WI38 (cell line): Measurements from ENCODE around the gene MRPS9.
A peak's percentile ranks its signal among the peaks of the same experiment; 100 is the strongest.

ENCODE experiments used
- H3K4me3 ChIP-seq: 2 replicates; pipeline ENCODE4 v1.5.1; 2011; ENCODE audit warnings: low read depth, mild to moderate bottlenecking, control low read depth, low read length
- TF ChIP-seq, protein P1 (sequence below): IDR thresholded peaks from 2 replicates; pipeline ENCODE4 v1.5.1; 2012; ENCODE audit warnings: low read depth, mild to moderate bottlenecking, control low read depth, low read length

MRPS9 gene

GRCh38 chr2:105140240-105140568, 102.3 kb downstream of the MRPS9 start:
- no peak overlapping the region for H3K4me3 ChIP-seq
- TF ChIP-seq, protein P1, sequence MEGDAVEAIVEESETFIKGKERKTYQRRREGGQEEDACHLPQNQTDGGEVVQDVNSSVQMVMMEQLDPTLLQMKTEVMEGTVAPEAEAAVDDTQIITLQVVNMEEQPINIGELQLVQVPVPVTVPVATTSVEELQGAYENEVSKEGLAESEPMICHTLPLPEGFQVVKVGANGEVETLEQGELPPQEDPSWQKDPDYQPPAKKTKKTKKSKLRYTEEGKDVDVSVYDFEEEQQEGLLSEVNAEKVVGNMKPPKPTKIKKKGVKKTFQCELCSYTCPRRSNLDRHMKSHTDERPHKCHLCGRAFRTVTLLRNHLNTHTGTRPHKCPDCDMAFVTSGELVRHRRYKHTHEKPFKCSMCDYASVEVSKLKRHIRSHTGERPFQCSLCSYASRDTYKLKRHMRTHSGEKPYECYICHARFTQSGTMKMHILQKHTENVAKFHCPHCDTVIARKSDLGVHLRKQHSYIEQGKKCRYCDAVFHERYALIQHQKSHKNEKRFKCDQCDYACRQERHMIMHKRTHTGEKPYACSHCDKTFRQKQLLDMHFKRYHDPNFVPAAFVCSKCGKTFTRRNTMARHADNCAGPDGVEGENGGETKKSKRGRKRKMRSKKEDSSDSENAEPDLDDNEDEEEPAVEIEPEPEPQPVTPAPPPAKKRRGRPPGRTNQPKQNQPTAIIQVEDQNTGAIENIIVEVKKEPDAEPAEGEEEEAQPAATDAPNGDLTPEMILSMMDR = no peak

GRCh38 chr2:105141099-105141614, 103.3 kb downstream of the MRPS9 start:
- no peak overlapping the region for H3K4me3 ChIP-seq
- TF ChIP-seq, protein P1 = no peak

DNA sequence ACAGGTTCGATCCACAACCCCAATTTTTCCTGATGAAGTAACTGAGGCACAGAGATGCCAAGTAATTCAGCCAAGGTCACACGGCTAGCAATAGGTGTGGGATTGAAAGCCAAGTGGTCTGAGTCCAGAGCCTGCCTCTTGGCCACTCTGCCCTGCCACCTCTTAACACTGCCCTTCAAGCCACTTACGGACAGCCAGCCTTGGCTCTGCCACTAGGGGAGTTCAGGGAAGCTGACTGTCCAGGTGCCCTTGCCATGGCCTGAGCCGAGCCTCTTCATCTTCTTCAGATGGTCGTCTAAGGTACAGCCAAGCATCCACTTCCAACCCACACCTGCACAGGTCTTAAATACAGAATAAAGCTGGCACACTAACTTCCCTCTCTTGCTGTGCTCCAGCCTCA, 104.4 kb downstream of the MRPS9 start:
- TF ChIP-seq, protein P1 = no peak
- no peak overlapping the region for H3K4me3 ChIP-seq

- no peak overlapping the region for H3K4me3 ChIP-seq
- TF ChIP-seq, protein P1 = no peak
Observed at GRCh38 chr2:105143094-105143466, 105.2 kb downstream of the MRPS9 start.

DNA sequence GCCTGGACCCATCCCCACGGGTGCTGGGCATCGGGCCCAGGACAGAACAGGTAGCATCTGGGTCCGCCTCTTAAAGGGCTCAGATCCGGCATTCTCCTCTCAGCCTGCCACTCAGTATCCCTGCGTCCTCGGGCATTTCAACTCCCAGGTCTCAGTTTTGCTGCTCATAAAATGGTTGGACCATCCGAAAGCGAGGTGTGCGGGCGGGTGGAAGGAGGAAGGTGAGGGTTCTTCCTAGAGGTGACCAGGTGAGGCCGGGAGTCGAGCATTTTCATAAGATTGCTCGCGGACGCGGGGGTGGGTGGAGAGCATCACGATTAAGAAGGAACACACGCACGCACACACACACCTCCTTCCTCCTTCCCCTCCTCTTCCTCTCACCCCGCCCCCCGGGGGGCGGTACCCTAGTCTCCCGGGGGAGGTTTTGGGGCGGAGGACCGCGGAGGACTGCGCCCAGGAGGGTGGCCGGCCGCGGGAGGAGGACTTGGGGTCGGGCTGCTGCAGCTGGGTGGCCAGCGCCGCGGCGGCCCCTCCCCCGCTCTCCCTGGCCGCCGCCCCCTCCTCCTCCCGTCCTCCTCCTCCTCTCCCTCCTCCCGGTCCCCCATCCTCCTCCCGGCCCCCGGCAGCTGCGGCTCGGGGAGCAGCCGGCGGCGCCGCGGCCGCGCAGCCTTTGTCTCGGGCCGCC, 105.7 kb downstream of the MRPS9 start:
- peak overlapping the region; percentile 51 for H3K4me3 ChIP-seq
- TF ChIP-seq, protein P1 = no peak

DNA sequence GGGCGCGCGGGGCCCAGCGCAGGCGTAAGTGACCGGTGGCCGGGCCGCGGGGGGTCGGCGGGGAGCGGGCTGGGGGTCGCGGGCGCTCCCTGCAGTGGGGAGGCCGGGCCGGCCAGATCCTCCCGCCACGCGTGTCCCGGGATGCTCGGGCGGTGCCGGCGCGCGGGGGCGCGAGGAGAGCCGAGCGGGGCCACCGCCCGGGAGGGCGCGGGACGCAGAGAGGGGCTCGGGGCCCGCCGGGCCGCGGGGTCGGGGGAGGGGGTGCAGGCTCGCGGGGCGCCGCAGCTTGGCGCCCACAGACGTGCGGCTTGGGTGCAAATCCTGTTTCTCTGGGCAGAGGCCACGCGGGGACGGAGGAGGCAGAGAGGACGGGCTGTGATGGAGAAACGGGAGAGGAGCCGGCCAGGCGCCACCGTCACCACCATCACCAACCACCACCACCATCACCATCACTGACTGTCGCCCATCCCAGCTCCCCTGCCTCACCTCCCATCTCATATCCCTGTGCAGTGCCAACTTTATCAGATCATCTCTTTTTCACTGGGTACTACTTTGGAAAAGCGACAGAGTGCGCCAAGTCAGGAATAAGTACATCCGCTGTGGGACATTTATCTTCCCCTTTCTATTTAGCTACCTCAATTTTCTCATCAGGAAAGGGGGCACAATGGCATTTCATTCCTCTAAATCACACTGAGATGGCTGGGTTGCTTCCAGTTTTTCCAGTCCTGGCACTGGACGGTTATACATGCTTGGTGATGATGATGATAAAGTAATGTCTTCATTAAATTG, 106.5 kb downstream of the MRPS9 start:
- no peak overlapping the region for H3K4me3 ChIP-seq
- TF ChIP-seq, protein P1 = no peak

DNA sequence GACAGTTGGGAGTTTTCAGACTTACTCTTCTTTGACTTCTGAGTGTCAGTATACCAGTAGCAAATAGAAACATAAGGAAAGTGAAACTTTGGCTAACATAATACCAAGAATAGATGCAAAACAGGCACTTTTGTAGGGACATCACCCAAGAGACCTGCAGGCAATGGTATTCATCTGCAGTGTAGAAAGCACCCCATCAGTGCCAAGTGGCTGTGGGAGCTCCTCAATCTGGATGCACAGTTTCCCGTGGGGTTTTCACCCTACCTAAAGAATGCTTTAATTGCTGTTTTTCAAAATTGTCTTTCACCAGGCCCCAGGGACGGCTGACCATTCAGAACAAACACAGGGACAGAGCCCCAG, 107.1 kb downstream of the MRPS9 start:
- TF ChIP-seq, protein P1 = no peak
- H3K4me3 ChIP-seq = no peak overlapping the region
